GM19328 (cell line): ENCODE data around the gene RPUSD1.
A peak's percentile ranks its signal among the peaks of the same experiment; 100 is the strongest.
"Not testable (repeated sequence)": the region's sequence is repeated elsewhere in the genome, so short reads cannot be mapped to it uniquely, and the experiment has no call there.

Experiments
- ATAC-seq: cut with Tn5 transposase; IDR thresholded peaks from one replicate; pipeline ENCODE4 v1.9.1; 2021; ENCODE audit warnings: mild to moderate bottlenecking, moderate library complexity; ENCODE audit not compliant: unreplicated experiment

RPUSD1 gene

GRCh38 chr16:751152-752006, 36.8 kb downstream of the RPUSD1 start:
- no peak for ATAC-seq

DNA sequence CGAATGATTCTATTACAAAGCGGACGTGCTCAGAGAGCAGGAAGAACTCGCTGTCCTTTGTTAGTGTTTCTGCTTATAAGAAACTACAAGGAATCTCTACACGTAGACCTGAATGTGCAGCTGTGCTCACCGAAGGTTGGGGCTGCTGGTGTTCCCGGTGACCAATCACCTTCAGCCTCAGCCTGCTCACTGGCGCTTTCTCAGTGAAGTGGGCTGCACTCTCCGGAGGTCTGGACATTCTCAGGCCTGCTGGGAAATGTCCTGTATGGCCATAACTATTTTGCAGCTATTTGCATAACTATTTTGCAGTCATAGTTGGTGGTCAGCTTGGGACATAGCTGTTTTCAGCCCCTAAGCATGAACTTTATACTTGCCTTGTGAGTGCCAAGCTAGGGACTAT, 37.7 kb downstream of the RPUSD1 start:
- no peak for ATAC-seq

DNA sequence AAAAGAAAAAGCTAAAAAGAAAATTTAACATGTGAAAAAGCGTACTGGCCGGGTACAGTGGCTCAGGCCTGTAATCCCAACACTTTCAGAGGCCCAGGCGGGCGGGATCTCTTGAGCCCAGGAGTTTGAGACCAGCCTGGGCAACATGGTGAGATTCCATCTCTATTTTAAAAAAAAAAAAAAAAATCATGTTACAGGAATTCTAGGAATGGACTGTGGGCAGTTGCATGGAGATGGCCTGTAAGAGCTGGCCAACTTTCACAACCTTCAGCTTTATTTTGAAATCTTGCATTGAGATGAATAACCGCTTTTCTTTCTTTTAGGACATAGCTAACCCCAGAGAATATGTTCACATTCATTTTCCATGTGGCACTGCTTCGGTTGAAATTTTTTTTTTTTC, 39.2 kb downstream of the RPUSD1 start:
- no peak for ATAC-seq

- no peak for ATAC-seq
These were observed 40.0 kb downstream of the RPUSD1 start for GRCh38 chr16:747978-748746.

DNA sequence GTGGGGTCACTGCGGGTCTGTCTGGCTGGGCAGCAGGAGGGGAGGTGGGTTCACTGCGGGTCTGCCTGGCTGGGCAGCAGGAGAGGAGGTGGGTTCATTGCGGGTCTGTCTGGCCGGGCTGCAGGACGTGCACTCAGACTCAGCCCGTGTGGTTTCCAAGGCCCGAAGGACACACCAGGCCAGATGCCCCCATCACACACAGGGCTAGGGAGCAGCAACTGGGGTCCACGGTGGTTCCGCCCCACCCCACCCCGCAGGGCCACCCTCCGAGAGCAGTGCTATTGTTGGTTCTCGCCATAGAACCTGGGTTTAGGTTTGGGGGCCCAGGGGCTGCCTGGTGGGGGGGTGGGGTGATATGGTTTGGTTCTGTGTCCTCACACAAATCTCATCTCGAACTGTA, 41.5 kb downstream of the RPUSD1 start:
- no peak for ATAC-seq

DNA sequence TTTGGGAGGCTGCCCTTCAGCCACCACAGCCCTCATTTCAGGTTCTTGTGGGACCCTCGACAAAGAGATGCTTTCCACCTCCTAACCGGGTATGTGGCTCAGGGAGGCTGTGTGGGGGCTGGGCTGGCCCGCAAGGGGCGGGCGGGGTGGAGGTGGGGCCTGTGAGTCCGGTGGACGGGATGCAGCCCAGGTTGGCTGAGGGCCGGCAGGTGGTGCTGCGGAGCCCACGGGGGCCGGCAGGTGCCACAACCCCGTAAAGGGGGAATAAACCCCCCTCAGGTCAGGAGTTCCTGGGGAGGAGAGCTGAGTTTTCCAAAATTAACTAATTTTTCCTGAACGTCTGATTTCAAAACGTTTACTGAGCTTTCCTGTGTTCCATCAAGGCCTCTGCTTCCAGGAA, 42.4 kb downstream of the RPUSD1 start:
- no peak for ATAC-seq

GRCh38 chr16:743794-744500, 44.2 kb downstream of the RPUSD1 start:
- ATAC-seq: no peak

DNA sequence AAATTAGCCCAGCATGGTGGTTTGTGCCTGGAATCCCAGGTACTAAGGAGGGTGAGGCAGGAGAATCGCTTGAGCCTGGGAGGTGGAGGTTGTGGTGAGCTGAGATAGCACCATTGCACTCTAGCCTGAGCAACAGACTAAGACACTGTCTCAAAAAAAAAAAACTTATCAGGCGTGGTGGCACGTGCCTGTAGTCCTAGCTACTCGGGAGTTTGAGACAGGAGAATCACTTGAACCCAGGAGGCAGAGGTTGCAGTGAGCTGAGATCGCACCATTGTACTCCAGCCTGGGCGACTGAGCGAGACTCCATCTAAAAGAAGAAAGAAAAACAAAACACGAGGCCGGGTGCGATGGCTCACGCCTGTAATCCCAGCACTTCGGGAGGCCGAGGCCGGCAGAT, 45.3 kb downstream of the RPUSD1 start:
- ATAC-seq: not testable (repeated sequence)

- no peak for ATAC-seq
These were observed 46.1 kb downstream of the RPUSD1 start for GRCh38 chr16:741986-742629.

- ATAC-seq: peak; percentile 58
These were observed 47.2 kb downstream of the RPUSD1 start, which contains the start of gene CIAO3 for GRCh38 chr16:740764-741505. Gene CIAO3, minus strand, starts transcription at chr16:740997. Its CDS starts 12 bp downstream, at chr16:740985.

GRCh38 chr16:740459-740763, 47.8 kb downstream of the RPUSD1 start:
- ATAC-seq: no peak

- ATAC-seq: no peak
These were observed 48.4 kb downstream of the RPUSD1 start for GRCh38 chr16:739560-740458.

DNA sequence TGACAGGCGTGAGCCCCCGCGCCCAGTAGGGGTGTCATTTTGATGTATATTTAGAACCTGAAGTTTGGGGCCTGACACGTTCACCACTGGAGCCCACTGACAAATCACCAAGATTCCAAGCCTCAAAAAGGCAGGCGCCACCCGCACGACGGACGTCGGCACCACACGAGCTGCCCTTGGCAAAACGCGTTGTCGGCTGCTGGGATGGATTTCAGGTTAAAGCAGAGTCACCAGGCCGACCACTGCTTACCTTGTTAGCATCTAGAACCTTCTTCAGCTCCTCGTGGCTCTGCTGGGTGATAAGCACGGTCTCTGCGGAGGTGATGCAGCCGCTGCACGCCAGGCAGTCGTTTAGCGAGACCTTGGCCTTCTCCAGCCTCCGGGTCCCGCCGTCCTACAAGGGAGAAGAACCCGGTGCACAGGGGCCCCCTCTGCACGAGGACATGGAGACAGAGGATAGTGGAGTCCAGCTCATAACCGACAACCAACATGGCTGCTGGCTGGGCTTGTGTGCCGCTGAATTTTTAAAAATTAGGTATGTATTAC, 51.2 kb downstream of the RPUSD1 start:
- no peak for ATAC-seq

GRCh38 chr16:735982-736453, 52.2 kb downstream of the RPUSD1 start:
- no peak for ATAC-seq

GRCh38 chr16:734981-735881, 53.0 kb downstream of the RPUSD1 start:
- ATAC-seq: no peak
